ENCODE data around the gene PLA2G2C.

PLA2G2C gene

GRCh38 chr1:20183035-20183434 lies 3.3 kb downstream of the PLA2G2C start:
- DNase-seq, result no peak

DNA sequence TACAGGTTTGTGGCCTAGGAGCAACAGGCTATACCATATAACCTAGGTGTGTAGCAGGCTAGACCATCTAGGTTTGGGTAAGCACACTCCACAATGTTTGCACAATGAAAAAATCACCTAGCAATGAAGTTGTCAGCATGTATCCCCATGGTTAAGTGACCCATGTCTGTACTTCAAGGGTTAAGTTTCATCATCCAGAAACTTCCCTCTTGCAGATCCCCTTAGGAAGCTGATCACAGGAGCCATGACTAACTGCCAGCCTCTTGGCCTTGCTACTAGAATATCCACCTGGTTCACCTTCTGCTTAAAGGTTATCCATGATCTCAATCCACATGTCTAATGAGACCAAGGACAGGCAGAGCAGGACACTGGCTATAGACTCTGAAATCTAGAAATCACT lies 3.9 kb downstream of the PLA2G2C start:
- no peak for DNase-seq

DNA sequence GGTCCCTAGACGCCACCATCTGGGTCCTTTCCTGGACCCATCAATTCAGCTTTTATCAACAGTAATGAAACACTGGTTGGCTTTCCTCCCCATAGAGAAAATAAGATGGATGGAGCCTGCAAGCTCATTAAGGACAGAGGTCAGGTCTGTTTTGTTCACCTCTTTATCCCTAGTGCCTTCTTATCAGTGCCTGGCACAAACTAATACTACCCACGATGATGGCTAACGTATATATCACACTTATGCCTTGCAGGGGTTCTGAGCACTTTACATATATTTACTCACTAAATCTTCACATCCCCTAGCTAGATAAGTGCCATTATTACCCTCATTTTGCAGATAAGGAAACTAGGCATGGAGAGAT lies 5.5 kb downstream of the PLA2G2C start:
- no peak for DNase-seq

DNA sequence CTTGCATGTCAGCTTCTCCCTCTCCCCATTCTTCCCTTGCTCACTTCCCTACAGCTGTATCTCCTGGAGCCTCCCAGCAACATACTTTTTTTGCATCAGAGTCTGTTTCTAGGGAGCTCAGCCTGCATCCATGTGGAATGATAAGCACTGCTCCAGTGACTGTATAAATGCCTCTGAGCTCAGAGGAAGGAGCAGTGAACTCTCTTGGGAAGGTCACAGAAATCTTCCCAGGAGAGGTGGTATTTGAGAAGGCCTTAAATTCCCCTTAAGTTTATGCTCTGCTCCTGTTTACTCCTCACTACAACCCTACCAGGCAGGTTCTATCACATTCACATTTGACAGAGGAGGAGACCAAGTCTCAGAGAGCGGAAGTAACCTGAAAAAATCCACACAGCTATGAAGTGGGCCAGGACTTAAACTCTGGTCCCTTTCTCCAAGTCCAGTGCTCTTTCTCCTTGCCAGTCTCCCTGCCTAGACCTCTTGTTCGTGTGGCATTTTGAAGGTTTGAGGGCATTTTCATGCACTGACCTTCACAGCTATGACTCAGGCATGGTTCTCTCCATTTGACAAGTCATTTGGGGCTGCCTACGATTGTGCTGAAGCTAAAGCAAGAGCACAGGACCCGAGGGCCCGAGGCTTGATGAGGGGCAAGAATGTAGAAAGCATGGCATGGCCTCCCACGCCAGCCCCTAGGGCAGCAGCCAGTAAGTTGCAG lies 6.0 kb downstream of the PLA2G2C start:
- DNase-seq, result no peak

DNA sequence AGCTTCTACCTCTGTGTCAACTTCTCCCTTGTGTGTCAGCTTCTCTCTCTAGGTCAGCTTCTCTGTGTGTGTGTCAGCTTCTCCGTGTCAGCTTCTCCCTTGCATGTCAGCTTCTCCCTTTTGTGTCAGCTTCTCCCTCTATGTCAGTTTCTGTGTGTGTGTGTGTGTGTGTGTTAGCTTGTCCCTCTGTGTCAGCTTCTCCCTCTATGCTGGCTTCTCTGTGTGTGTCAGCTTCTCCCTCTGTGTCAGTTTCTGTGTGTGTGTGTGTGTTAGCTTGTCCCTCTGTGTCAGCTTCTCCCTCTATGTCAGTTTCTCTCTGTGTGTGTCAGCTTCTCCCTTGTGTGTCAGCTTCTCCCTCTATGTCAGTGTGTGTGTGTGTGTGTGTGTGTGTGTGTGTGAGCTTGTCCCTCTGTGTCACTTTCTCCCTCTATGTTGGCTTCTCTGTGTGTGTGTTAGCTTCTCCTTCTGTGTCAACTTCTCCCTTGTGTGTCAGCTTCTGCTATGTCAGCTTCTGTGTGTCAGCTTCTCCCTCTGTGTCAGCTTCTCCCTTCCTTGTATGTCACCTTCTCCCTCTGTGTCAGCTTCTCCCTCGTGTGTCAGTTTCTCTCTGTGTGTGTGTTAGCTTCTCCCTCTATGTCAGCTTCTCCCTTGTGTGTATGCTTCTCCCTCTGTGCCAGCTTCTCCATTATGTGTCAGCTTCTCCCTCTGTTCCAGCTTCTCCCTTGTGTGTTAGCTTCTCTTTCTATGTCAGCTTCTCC lies 6.8 kb downstream of the PLA2G2C start:
- no peak for DNase-seq

GRCh38 chr1:20178634-20179370 lies 7.5 kb downstream of the PLA2G2C start:
- peak in 1 of 2 donors; percentile 36 for DNase-seq

- no peak for DNase-seq
These were observed 11.2 kb downstream of the PLA2G2C start for GRCh38 chr1:20174937-20175666.

DNA sequence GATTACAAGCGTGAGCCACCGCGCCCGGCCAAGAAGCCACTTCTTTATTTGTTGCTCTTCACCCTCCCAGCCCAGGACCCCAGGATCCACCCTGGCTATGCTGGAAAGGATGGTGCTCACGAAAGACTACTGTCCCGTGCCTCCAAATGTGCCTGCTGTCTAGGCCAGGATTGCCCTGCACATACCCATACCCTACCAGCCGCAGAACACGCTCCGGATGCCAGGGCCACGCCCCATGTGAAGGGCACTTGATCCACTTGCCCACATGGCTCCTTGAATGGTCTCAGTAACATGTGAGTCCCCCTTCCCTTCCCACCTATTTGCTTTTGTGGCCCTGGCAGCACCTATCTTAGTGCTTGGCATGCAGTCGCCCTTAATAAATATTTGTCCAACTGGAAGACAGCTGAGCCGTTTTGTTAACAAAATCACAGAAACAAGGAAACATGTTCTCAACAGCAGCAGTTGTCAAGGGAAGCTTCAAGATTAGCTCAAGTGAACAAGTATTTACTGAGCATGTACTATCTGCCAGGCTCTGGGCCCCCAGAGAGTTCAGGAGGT lies 14.2 kb downstream of the PLA2G2C start:
- DNase-seq, result no peak

- DNase-seq, result no peak
These were observed 16.4 kb downstream of the PLA2G2C start for GRCh38 chr1:20169932-20170331.

DNA sequence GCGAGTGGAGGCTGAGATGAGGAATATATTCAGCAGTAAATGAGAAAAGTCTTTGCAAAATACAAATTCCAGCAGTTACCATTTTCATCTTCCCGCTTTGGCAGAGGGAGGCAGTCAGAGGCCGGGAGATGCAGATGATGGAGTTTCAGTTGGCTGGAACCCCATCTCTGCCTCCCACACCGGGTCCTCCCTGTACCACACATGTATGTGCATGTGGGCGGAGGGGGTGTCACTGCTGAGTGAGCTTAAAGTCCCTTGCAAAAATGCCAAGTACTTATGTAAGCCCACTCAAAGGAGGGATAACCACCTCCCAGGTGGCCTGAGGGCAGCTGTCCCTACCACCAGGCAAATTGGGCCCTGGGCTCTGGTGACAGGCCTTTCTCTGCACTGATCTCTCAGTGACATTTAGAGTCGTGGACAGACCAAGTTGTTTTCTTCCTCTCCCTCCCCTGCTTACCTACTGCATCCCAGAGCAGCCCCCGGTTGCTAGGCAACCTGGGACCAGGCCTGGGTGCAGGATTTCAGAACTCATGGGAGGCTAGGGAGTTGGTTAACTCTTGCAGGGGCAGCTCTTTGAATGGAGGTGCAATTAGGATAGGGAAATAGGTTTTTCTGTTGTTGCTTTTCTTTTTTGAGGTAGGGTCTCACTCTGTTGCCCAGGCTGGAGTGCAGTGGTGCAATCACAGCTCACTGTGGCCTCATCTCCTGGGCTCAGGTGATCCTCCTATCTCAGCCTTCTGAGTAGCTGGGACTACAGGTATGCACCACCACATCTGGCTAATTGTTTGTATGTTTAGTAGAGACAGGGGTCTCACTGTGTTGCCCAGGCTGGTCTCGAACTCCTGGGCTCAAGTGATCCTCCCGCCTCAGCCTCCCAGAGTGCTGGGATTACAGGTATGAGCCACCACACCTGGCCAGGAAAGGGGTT lies 17.5 kb downstream of the PLA2G2C start:
- no peak for DNase-seq

DNA sequence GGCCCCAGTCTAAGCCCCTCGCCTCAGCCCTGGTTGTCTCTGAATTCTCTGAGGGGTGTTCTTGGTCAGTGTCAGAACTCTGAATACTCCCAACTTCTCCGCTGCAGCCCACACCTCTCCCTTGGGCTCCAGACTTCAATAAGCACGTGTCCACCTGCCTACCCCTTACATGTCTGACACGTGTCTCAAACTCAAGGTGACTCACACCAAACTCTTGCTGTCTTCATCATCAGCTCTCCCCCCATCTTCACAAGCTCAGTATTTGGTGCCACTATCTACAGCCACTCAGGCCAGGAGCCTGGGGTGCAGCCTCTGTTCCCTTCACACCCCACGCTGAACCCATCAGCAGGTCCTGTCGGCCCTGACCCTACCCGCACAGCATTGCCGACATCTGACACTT lies 19.2 kb downstream of the PLA2G2C start:
- DNase-seq, result no peak

- no peak for DNase-seq
These were observed 20.3 kb downstream of the PLA2G2C start for GRCh38 chr1:20166051-20166450.

GRCh38 chr1:20165522-20165951 lies 20.8 kb downstream of the PLA2G2C start:
- DNase-seq, result no peak

DNA sequence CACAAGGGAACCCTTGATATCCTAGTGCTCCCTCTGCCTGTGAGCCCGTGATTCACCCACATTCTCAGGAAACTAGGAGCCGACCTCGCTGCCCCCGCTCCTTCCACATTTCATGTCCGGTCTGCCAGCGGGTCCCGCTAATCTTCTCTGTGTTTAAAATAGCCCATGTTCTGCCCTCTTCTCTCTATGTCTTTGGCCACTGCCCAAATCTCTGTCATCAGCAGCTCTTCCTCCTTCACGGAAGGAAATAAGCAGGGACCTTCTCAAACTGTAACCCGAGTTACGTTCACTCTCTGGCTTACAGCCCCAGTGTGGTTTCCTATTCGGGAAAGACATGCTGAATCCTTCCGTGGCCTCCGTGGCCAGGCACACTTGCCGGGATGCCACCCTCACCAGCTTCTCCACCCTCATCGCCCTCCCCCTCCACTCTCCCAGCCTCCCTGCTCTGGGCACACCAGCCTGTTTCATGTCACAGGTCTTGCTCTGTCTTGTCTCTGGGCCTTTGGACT lies 21.6 kb downstream of the PLA2G2C start:
- DNase-seq, result no peak

DNA sequence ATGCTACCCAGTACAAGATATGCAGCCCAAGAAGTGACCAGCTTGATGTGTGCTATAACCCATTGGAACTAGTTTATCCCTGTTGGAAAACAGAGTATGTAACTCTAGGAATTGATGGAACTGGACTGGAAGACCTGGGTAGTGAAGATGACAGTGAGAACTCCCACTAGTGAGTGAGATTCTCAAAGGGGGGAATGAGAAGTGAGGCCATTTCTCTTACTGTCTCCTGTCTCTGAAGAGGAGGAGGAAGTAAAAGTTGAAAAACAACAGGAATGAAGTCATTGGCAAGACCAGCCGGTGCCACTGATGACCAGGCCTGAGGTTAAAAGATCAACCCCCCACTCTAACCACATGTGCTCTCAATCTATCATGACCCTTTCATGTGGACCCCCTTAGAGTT lies 26.3 kb downstream of the PLA2G2C start:
- DNase-seq, result no peak

DNA sequence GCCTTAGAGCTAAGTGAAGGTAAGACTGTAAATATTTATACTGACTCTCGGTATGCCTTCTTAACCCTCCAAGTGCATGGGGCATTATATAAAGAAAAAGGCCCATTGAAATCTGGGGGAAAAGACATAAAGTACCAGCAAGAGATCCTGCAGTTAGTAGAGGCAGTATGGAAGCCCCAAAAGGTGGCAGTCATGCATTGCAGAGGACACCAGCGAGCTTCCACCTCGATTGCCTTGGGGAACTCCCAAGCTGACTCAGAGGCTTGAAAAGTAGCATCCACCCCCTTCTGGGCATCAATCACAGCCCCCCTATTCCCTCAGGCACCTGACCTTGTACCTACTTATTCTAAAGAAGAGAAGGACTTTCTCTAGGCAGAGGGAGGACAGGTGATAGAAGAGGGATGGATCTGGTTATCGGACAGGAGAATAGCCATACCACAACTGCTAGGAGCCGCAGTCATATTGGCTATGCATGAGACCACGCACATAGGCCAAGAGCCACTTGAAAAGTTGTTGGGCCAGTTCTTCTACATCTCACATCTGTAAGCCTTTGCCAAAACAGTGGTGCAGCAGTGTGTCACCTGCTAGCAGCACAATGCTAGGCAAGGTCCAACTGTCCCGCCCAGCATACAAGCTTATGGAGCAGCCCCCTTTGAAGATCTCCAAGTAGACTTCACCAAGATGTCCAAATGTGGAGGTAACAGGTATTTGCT lies 27.8 kb downstream of the PLA2G2C start:
- no peak for DNase-seq

DNA sequence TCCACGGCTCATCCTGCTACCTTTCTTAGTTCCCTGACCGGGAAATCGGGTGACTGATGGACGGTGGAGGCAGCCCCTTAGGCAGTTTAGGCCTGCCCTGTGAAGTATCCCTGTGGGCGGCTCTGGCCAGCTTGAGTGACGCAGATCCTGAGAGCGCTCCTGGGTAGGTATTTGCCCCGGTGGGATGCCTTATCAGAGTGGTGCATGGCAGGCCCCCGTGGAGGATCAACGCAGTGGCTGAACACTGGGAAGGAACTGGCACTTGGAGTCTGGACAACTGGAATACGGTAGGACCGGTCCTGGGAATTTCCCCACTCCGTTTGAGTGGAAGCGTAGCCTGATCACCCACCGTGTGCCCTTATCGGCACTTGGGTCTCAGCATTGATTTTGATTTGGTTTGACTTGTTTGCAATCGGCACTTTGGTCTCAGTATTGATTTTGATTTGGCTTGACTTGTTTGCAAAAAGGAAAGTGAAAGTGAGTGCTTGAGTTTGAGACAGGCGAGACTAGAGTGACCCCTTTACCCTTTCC lies 32.0 kb downstream of the PLA2G2C start:
- no peak for DNase-seq

- peak in 1 of 2 donors; percentile 34 for DNase-seq
These were observed 33.3 kb downstream of the PLA2G2C start for GRCh38 chr1:20153000-20153418.

- DNase-seq, result no peak
These were observed 33.8 kb downstream of the PLA2G2C start for GRCh38 chr1:20152599-20152930.

- peak; percentile 79 to 81 for DNase-seq
These were observed 34.3 kb downstream of the PLA2G2C start for GRCh38 chr1:20151906-20152598.
